ENCODE results near the gene LZTR1.

The LZTR1 gene

DNA sequence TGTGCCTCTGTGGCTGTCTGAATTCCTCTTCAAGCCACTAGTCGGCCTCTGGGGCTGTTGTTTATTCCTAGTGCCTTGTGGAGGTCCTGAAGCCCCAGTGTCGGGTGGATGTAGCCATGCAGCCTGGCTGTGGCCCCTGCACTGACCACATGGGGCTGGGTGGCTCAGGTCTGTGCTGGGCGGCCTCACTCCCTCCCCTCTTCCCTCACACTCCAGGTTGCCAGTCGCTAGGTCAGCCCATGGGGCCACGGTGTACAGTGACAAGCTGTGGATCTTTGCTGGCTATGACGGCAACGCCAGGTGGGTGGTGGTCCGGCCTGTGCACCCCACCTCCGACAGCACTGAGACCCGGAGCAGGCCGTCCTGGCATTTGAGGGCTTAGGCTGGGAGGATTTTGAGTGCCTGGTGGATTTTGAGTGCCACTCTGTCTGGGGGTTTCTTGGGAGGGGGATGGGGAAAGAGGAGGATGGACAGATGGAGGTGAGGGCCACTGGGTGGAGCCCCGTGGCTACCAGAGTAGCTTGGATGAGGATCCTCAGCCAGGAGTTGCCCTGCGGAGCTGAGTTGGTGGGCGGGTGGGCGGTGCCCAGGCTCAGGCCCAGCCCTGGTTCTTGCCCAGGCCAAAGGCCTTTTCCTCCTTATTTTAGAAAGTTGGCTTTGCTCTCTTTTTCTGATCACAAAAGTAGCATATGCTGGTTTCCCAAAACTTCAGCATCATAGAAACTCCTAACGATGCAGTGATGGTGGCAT is 6.7 kb downstream of the LZTR1 start:
- TF ChIP-seq, protein P1, sequence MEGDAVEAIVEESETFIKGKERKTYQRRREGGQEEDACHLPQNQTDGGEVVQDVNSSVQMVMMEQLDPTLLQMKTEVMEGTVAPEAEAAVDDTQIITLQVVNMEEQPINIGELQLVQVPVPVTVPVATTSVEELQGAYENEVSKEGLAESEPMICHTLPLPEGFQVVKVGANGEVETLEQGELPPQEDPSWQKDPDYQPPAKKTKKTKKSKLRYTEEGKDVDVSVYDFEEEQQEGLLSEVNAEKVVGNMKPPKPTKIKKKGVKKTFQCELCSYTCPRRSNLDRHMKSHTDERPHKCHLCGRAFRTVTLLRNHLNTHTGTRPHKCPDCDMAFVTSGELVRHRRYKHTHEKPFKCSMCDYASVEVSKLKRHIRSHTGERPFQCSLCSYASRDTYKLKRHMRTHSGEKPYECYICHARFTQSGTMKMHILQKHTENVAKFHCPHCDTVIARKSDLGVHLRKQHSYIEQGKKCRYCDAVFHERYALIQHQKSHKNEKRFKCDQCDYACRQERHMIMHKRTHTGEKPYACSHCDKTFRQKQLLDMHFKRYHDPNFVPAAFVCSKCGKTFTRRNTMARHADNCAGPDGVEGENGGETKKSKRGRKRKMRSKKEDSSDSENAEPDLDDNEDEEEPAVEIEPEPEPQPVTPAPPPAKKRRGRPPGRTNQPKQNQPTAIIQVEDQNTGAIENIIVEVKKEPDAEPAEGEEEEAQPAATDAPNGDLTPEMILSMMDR (IDR thresholded peaks at IDR 0.05), result no peak

DNA sequence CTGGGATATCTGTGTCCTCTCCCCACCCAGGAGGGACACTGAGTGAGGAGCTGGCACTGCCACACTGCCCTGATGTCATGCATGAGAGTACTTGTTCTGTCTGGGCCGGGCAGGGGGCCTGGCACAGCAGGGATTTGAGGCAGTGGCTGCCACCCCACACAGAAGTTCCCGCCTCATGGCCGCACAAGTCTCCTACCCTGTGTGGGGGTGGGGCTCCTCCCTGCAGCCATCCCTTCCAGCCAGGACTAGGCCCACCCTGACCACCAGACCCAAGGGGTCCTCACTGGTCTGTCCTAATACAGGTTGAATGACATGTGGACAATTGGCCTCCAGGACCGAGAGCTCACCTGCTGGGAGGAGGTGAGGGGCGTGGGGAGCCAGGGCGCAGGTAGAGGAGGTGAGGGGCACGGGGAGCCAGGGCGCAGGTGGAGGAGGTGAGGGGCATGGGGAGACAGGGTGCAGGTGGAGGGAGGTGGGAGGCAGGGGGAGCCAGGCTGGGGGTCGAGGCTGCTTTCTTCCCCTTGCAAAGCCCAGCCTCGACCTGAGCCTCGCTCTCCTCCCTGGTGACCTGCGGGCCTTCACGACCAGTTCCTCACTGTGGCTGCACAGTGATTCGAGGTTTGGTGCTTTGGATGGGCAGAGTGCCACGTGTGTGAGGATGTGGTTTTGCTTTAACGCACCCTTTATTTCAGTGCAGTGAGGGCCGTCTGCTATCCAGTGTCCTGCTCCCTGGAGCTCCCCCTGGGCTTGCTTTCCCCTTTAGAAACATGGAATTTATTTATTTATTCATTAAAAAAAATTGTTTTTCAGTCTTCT is 7.4 kb downstream of the LZTR1 start:
- TF ChIP-seq, protein P1 (IDR thresholded peaks at IDR 0.05), result no peak

DNA sequence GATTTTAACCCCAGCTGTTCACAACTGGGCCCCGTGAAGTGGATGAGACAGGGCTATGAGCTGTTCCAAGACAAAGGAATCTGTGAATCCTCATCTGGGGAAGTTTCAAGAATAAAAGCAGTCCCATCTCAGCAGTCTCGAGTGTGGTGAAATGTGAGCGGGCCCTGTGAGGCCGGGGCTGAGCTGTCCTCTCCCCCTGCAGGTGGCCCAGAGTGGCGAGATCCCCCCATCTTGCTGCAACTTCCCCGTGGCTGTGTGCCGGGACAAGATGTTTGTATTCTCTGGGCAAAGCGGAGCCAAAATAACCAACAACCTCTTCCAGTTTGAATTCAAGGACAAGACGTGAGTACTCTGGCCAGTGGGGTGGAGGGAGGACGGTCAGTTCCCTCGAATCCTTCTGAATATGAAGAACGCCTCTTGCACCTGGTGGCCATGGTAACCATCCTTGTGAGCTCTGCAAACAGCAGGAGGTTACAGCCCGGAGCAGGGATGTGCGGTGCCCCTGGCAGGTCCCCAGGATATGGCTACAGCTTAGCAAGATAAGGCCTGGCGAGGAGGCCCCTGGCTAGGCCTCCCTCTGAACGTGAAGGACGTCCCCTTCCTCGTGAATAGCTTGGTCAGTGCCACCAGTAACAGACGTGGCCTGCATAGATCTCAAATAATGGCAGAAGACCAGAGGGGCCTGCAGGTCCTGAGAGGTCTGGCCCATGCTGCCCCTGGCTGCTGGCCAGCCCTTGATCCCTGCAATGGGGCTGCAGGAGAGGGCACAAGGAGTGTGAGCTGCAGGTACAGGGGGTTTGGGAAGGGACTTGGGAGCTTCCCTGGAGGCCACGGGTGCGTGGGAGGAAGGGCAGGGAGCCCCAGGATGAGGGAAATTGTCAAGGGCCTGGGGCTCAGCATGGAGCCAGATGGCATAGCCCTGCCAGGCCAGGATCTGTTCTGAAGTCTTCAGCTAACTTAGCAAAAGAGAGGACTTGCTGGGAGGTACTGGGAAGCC is 8.4 kb downstream of the LZTR1 start:
- TF ChIP-seq, protein P1 (IDR thresholded peaks at IDR 0.05), result no peak

DNA sequence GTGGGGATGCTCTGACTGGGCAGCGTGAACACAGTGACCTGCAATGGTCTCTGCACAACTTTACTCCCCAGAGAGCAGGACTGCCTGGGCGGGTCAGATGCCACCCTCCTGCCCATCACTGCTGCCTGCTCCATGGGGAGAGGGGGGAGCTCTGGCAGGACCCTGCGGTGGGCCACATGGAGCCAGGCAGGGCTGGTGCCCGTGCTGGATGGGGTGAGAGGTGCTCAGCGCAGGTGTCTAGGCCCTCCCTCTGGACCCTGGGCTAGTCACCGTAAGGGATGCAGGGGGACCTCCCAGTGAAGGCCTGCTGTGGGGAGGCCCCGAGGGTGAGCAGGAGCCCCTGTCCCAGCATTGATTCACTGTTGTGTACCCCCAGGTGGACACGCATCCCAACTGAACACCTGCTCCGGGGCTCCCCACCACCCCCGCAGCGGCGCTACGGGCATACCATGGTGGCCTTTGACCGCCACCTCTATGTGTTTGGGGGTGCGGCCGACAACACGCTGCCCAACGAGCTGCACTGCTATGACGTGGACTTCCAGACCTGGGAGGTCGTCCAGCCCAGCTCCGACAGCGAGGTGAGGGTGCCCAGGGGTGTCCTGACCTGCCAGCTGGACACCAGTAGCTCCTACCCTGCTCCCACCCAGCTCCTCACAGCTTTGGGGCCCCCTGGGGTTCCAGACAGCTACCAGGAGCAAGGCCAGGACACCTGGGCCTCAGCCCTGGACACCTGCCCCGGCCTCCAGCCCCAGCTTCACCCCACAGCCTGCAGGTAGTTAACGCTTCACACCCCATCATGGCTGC is 9.4 kb downstream of the LZTR1 start:
- TF ChIP-seq, protein P1 (IDR thresholded peaks at IDR 0.05), result no peak

DNA sequence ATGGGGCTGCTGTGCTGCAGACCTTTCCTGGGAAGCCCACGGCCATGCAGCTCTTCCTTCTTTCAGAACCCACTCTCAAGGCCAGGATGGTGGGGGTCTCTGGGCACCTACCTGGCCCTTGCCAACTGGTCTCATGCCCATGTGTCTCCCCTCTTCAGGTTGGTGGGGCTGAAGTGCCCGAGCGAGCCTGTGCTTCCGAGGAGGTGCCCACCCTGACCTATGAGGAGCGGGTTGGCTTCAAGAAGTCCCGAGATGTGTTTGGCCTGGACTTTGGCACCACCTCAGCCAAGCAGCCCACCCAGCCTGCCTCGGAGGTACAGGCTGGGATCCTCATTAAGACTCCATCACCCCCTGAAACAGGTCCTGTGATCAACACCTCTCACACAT is 10.0 kb downstream of the LZTR1 start:
- TF ChIP-seq, protein P1 (IDR thresholded peaks at IDR 0.05), result no peak

DNA sequence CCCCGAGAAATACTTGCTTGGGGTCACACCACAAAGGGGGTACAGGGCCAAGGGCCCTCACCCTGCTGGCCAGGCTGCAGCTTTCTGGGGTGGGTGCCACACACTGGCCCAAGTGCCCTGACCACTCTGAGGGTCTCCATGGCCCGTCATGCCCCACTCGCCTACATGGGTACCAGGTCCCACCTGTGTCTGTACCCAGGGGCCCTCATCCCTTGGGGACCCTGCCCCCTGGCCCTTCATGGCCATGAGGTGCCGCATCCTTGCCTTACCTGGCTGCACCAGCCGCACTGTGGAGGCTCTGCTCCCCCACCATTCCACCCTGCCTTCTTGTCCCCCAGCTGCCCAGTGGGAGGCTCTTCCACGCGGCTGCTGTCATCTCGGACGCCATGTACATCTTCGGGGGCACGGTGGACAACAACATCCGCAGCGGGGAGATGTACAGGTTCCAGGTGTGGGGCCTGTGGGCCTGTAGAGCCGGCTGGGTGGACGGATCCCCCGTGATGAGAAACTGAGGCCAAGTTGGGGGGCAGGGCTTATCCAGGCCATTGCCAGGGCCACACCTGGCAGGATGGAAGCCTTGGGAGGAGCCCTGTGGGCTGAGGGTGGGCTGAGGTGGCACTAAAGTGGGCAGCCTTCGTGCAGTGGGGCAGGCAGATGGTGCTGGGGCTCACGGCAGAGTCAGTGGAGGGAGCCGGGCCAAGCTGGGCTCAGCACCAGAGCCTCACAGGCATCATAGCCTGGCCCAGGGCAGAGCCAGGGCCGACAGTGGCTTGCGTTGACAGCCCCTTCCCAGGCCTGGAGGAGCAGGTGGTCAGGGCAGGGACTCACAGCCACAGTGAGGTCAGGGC is 10.6 kb downstream of the LZTR1 start:
- TF ChIP-seq, protein P1 (IDR thresholded peaks at IDR 0.05), result no peak
